H1 (cell line): Measurements from ENCODE around the gene KHDRBS1. TPM values are rescaled to one million over a fixed set of nuclear protein-coding genes. Genes with fewer than 3 reads are reported as not detected.
"Not testable (repeated sequence)": the region's sequence is repeated elsewhere in the genome, so short reads cannot be mapped to it uniquely, and the experiment has no call there.

Experiments
- CTCF ChIA-PET: fragments of 300-600 bp; sonication (Branson Sonifier 250); formaldehyde crosslinking; loops from one replicate; lab custom pipeline; 2021; ENCODE audit not compliant: partially characterized antibody; lab: Charles Lee
- POLR2A ChIA-PET: fragments of 300-600 bp; sonication (Branson Sonifier 250); formaldehyde crosslinking; loops from one replicate; lab custom pipeline; 2021; ENCODE audit warnings: inconsistent platforms; ENCODE audit not compliant: partially characterized antibody; lab: Charles Lee
- DNase-seq, 2 experiments: peaks; one replicate each; pipeline versions ENCODE4 v3.0.0 to v3.0.0-alpha.2; 2010 to 2022; ENCODE audit warnings: low spot score in 2 of 2, low read depth in 1 of 2, mixed read lengths in 1 of 2
- FAIRE-seq: peaks from 2 replicates; lab custom pipeline; 2011; peaks lifted over from hg19 to GRCh38; lab: Jason Lieb, UNC
- H2AFZ ChIP-seq: 2 replicates; pipeline ENCODE4 v1.8.1; 2012; ENCODE audit warnings: low read length, inconsistent platforms
- H2AK5ac ChIP-seq: 2 replicates; pipeline ENCODE4 v1.6.1; 2013; ENCODE audit warnings: low read depth, low read length
- H2BK120ac ChIP-seq: replicated peaks from 2 replicates; pipeline ENCODE3; 2013; ENCODE audit warnings: low read depth, low read length, inconsistent platforms
- H2BK12ac ChIP-seq: 2 replicates; pipeline ENCODE4 v1.6.1; 2013; ENCODE audit warnings: low read depth, low read length
- H2BK15ac ChIP-seq: 2 replicates; pipeline ENCODE4 v1.6.1; 2013; ENCODE audit warnings: low read length
- H2BK20ac ChIP-seq: 2 replicates; pipeline ENCODE4 v1.6.1; 2013; ENCODE audit warnings: low read length
- H2BK5ac ChIP-seq: 2 replicates; pipeline ENCODE4 v1.6.1; 2013; ENCODE audit warnings: low read depth, low read length
- H3K14ac ChIP-seq: 2 replicates; pipeline ENCODE4 v1.6.1; 2013; ENCODE audit warnings: inconsistent platforms; ENCODE audit not compliant: insufficient read length
- H3K18ac ChIP-seq: 2 replicates; pipeline ENCODE4 v1.6.1; 2013; ENCODE audit warnings: low read length; ENCODE audit errors: extremely low read depth
- H3K23ac ChIP-seq: 2 replicates; pipeline ENCODE4 v1.6.1; 2013; ENCODE audit warnings: inconsistent platforms; ENCODE audit not compliant: insufficient read length
- H3K23me2 ChIP-seq: 2 replicates; pipeline ENCODE4 v1.6.1; 2013; ENCODE audit warnings: low read depth, low read length
- H3K27ac ChIP-seq: 2 replicates; pipeline ENCODE4 v1.6.1; 2011; ENCODE audit warnings: low read depth, low read length, inconsistent platforms
- H3K27me3 ChIP-seq, 4 experiments: replicated peaks in 1 of 4; 1 replicate in 1 of 4; 2 replicates in 3 of 4; pipeline versions ENCODE4 v1.6.1 to v1.8.1; 2011 to 2013; ENCODE audit warnings: low read length in 3 of 4, mild to moderate bottlenecking in 3 of 4, inconsistent platforms in 2 of 4, mixed read lengths in 2 of 4, moderate library complexity in 1 of 4; ENCODE audit not compliant: control insufficient read depth in 3 of 4, insufficient read depth in 3 of 4; ENCODE audit errors: extremely low read depth in 1 of 4
- H3K36me3 ChIP-seq, 4 experiments: 2 replicates each; pipeline versions ENCODE4 v1.6.1 to v1.8.1; 2011 to 2013; ENCODE audit warnings: mild to moderate bottlenecking in 4 of 4, low read length in 3 of 4, moderate library complexity in 2 of 4, control low read depth in 1 of 4, inconsistent platforms in 1 of 4; ENCODE audit not compliant: insufficient read depth in 4 of 4, control insufficient read depth in 2 of 4
- H3K4ac ChIP-seq: replicated peaks from 2 replicates; pipeline ENCODE3; 2013; ENCODE audit warnings: low read length, low read depth, mixed read lengths, inconsistent platforms; ENCODE audit not compliant: insufficient read length
- H3K4me1 ChIP-seq, 4 experiments: replicated peaks in 1 of 4; 1 replicate in 1 of 4; 2 replicates in 3 of 4; pipeline versions ENCODE4 v1.6.1 to v1.8.1; 2011 to 2013; ENCODE audit warnings: low read length in 3 of 4, inconsistent platforms in 2 of 4, mixed read lengths in 1 of 4; ENCODE audit not compliant: insufficient read depth in 4 of 4, control insufficient read depth in 3 of 4
- H3K4me2 ChIP-seq, 2 experiments: 2 replicates each; pipeline versions ENCODE4 v1.6.1 to v1.8.1; 2011 to 2013; ENCODE audit warnings: low read depth in 2 of 2, low read length in 2 of 2, control low read depth in 1 of 2, inconsistent platforms in 1 of 2, mild to moderate bottlenecking in 1 of 2; ENCODE audit not compliant: insufficient read depth in 1 of 2
- H3K4me3 ChIP-seq, 4 experiments: fragments of 200-600, 300-600 bp in 1 of 4; sonication (generic), shearing (Covaris generic), sonication (Bioruptor Twin) in 1 of 4; 2 replicates each; pipeline versions ENCODE4 v1.5.1 to v1.8.1; 2011 to 2016; ENCODE audit warnings: low read length in 4 of 4, low read depth in 3 of 4, control low read depth in 2 of 4, inconsistent platforms in 2 of 4, mild to moderate bottlenecking in 2 of 4, mixed read lengths in 1 of 4, moderate library complexity in 1 of 4; ENCODE audit not compliant: insufficient read depth in 2 of 4; ENCODE audit errors: extremely low read depth in 1 of 4
- H3K56ac ChIP-seq: replicated peaks from 2 replicates; pipeline ENCODE3; 2013; ENCODE audit warnings: low read depth, mild to moderate bottlenecking, mixed read lengths, low read length, inconsistent platforms; ENCODE audit not compliant: insufficient read length
- H3K79me1 ChIP-seq: 2 replicates; pipeline ENCODE4 v1.6.1; 2013; ENCODE audit warnings: low read depth, low read length, control low read depth
- H3K79me2 ChIP-seq, 2 experiments: 2 replicates each; pipeline versions ENCODE4 v1.6.1 to v1.8.1; 2012 to 2013; ENCODE audit warnings: low read length in 2 of 2, mild to moderate bottlenecking in 2 of 2, inconsistent platforms in 1 of 2; ENCODE audit not compliant: insufficient read depth in 2 of 2, control insufficient read depth in 1 of 2
- H3K9ac ChIP-seq, 4 experiments: replicated peaks in 1 of 4; 1 replicate in 1 of 4; 2 replicates in 3 of 4; pipeline versions ENCODE4 v1.6.1 to v1.8.1; 2011 to 2013; ENCODE audit warnings: low read depth in 3 of 4, low read length in 3 of 4, control low read depth in 2 of 4, mild to moderate bottlenecking in 2 of 4, moderate library complexity in 2 of 4, inconsistent platforms in 1 of 4; ENCODE audit errors: extremely low read depth in 1 of 4
- H3K9me3 ChIP-seq, 2 experiments: 2 replicates each; pipeline versions ENCODE4 v1.6.1 to v1.8.1; 2012 to 2013; ENCODE audit warnings: mild to moderate bottlenecking in 2 of 2, moderate library complexity in 2 of 2, control low read depth in 1 of 2, inconsistent platforms in 1 of 2, low read depth in 1 of 2, low read length in 1 of 2, mixed read lengths in 1 of 2; ENCODE audit not compliant: insufficient read depth in 2 of 2
- H4K20me1 ChIP-seq, 2 experiments: replicated peaks in 1 of 2; 2 replicates each; pipeline versions ENCODE3 to v1.8.1; 2011 to 2013; ENCODE audit warnings: inconsistent platforms in 2 of 2, low read length in 2 of 2, mild to moderate bottlenecking in 1 of 2; ENCODE audit not compliant: insufficient read depth in 2 of 2, control insufficient read depth in 1 of 2
- H4K5ac ChIP-seq: 2 replicates; pipeline ENCODE4 v1.6.1; 2013; ENCODE audit warnings: low read length, low read depth, mixed read lengths, inconsistent platforms; ENCODE audit not compliant: insufficient read length
- H4K8ac ChIP-seq: 2 replicates; pipeline ENCODE4 v1.8.0; 2013; ENCODE audit warnings: mild to moderate bottlenecking, moderate library complexity, low read length, inconsistent platforms; ENCODE audit not compliant: insufficient read depth; ENCODE audit errors: extremely low read depth
- H4K91ac ChIP-seq: replicated peaks from 2 replicates; pipeline ENCODE3; 2013; ENCODE audit warnings: low read length, mixed read lengths, inconsistent platforms; ENCODE audit not compliant: insufficient read length
- POLR2AphosphoS5 ChIP-seq: IDR thresholded peaks from 2 replicates; pipeline ENCODE4 v1.6.1; 2011; ENCODE audit warnings: low read depth, low read length
- WGBS, 2 experiments: shearing (Covaris generic) in 1 of 2; methylation state at CpG; one replicate each; pipeline versions ENCODE4 v1.1.6 to v1.1.7; 2013 to 2015; ENCODE audit warnings: low lambda C conversion rate in 2 of 2, mixed read lengths in 2 of 2, inconsistent platforms in 1 of 2, low coverage in 1 of 2, missing lambda C conversion rate in 1 of 2; ENCODE audit not compliant: insufficient replicate concordance in 2 of 2, insufficient coverage in 1 of 2, insufficient read length in 1 of 2; ENCODE audit errors: extremely low coverage in 1 of 2, missing lambda C conversion rate in 1 of 2; 5-methylcytosine and 5-hydroxymethylcytosine counted together
- polyA plus RNA-seq, 7 experiments: library from polyadenylated mRNA; depleted of rRNA in 3 of 7; stranded (reverse) in 5 of 7; unstranded in 2 of 7; fragments of >200 nt in 5 of 7; fragments of 200-250 nt in 2 of 7; gene quantifications; 1 replicate in 5 of 7; 2 replicates in 1 of 7; 4 replicates in 1 of 7; pipeline versions ENCODE4 v1.2.1 to v1.2.3, GENCODE V29; 2011 to 2013; ENCODE audit warnings: missing spikeins in 2 of 7, mixed read lengths in 2 of 7
- total RNA-seq: library from RNA; stranded (reverse); fragmentation: NEBNext Ultra II Directional; extraction: Animal tissue kit (Norgen Biotek cat#: 25700); gene quantifications from 2 replicates; pipeline ENCODE4 v1.2.1, GENCODE V29; 2021

The KHDRBS1 gene
- total and polyA plus RNA-seq, 2 of the 8 experiments (the other 6 are each of a cell fraction or from before 2014, with no cell fraction given): 53.8 to 284 TPM

- H3K4ac ChIP-seq, H3K79me1 ChIP-seq, H3K23ac ChIP-seq, DNase-seq, H2BK12ac ChIP-seq, H2AK5ac ChIP-seq, H4K5ac ChIP-seq, H3K18ac ChIP-seq, H3K27me3 ChIP-seq, H3K4me2 ChIP-seq, H4K91ac ChIP-seq, H3K14ac ChIP-seq, H3K9me3 ChIP-seq, H3K9ac ChIP-seq, FAIRE-seq, H4K8ac ChIP-seq, H3K23me2 ChIP-seq, H2AFZ ChIP-seq, H3K79me2 ChIP-seq, H2BK5ac ChIP-seq, H2BK15ac ChIP-seq, H3K56ac ChIP-seq, H4K20me1 ChIP-seq, H2BK20ac ChIP-seq, H3K36me3 ChIP-seq, H3K4me3 ChIP-seq, H2BK120ac ChIP-seq, H3K27ac ChIP-seq: not testable (repeated sequence)
- CTCF ChIA-PET: interaction anchor here (0.8 to 1.4 kb wide), 4 partner anchors 8 to 277 kb away, joined by 3 to 5 read pairs (median 4); partner anchors contain the start of gene KPNA6
- peak; percentile 35; the same call in 1 of the 2 replicates for TF ChIP-seq POLR2AphosphoS5
- H3K4me1 ChIP-seq: peaks cover 3 to 16% (median 12%) of the 10 kb centered on the region in 4 experiments
- WGBS, 2 experiments: 87% methylated on average over 17 of the region's 21 CpGs; no CpG with 5 or more reads in 1 of the 2 experiments
- POLR2A ChIA-PET: interaction anchor here (0.7 to 2.7 kb wide), 7 partner anchors 13 to 271 kb away, joined by 3 to 8 read pairs (median 3); partner anchors contain the start of gene KPNA6
These were observed 52.2 kb downstream of the KHDRBS1 start for GRCh38 chr1:32065613-32066488.
